Brain microvascular endothelial cell (primary cell): ENCODE data around the gene FLT3LG.
"Not testable (repeated sequence)": the region's sequence is repeated elsewhere in the genome, so short reads cannot be mapped to it uniquely, and the experiment has no call there.

ENCODE experiments used
- DNase-seq: peaks from one replicate; pipeline ENCODE4 v3.0.0-alpha.2; 2020
- H3K27ac ChIP-seq: fragments of 250-450 bp; sonication (Bioruptor Pico); 2 replicates; pipeline ENCODE4 v1.5.1; 2020; ENCODE audit warnings: mild to moderate bottlenecking, moderate library complexity
- H3K27me3 ChIP-seq: fragments of 250-450 bp; sonication (Bioruptor Pico); replicated peaks from 2 replicates; pipeline ENCODE4 v1.5.1; 2020; ENCODE audit warnings: mild to moderate bottlenecking
- H3K36me3 ChIP-seq: fragments of 250-450 bp; sonication (Bioruptor Pico); replicated peaks from 2 replicates; pipeline ENCODE4 v1.5.1; 2020; ENCODE audit warnings: mild to moderate bottlenecking
- H3K4me3 ChIP-seq: 2 replicates; pipeline ENCODE4 v1.5.1; 2011; ENCODE audit warnings: low read depth, mild to moderate bottlenecking, control low read depth, low read length, moderate library complexity
- CTCF ChIP-seq: IDR thresholded peaks from 2 replicates; pipeline ENCODE4 v1.5.1; 2011; ENCODE audit warnings: low read depth, mild to moderate bottlenecking, moderate library complexity, low read length, control low read depth, inconsistent platforms; ENCODE audit errors: missing control alignments
- in situ Hi-C: cut with HindIII; loops from 2 replicates; pipeline ENCODE4 v1.10.0; 2017; ENCODE audit warnings: low sequenced_read_pairs, low pct_ligation_motif_present

Gene FLT3LG

DNA sequence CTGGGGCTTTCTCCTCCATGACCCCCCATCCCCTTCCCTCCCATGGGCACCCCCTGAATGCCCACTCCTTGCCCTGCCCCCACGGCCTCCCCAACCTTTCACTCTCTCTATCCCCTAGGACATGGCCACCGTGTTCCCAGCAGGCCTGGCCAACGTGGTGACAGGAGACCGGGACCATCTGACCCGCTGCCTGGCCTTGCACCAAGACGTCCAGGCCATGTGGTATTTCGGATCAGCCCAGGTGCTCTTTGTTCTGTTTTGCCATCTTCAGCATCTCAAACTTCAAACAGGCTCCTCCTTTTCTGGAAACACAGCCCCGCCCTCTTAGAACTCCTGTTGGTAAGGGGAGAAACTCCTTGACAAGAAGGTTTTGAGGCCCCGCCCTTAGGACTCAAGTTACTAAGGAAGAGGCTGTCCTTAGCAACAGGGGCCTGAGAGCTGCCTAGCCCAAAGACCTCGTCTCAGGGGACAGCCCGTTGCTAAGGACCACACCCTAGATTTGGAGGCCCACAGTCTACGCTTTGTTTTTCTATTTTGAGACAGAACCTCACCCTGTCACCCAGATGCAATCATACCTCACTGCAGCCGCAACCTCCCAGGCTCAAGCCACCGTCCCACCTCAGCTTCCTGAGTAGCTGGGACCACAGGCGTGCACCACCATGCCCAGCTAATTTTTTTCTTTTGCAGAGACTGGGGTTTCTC is 5.1 kb upstream of the FLT3LG start:
- TF ChIP-seq CTCF, result no peak
- no peak overlapping the region for H3K4me3 ChIP-seq
- no peak for DNase-seq
- in situ Hi-C loops, result no loop called here
- H3K27ac ChIP-seq, result no peak overlapping the region
- no peaks in the 10 kb centered on the region for H3K27me3 ChIP-seq
- peaks cover 10% of the 10 kb centered on the region for H3K36me3 ChIP-seq

DNA sequence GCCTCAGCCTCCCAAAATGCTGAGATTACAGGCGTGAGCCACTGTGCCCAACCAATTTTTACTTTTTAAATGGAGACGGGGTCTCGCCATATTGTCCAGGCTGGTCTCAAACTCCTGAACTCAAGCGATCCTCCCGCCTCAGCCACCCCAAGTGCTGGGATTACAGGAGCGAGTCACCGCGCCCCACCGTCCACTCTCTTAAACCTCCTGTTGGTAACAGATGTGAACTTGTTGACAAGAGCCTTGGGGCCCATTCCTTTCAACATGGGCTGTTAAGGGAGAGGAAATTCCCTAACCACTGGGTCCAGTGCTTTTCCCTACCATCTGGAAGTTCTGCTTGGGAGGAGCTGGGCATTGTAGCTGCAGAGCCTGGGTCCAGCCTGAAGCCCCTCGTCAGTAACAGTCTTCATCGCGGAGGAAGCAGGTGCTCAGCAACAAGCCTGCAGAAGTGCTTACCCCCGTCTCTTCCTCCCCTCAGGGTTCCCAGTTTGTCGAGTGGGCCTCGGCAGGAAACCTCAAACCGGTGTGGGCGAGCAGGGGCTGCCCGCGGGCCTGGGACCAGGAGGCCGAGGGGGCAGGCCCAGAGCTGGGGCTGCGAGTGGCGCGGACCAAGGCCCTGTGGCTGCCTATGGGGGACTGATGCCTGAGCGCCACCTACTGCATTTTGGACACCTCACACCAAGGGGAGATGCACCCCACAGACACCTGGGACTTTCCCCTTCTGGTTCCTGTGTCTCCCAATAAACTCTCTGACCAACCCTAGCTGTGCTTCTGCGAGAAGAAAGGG is 4.0 kb upstream of the FLT3LG start:
- Histone ChIP-seq H3K27me3 (no peaks in the 10 kb centered on the region), H3K27ac (no peak overlapping the region), H3K4me3 (no peak overlapping the region), H3K36me3 (peaks cover 10% of the 10 kb centered on the region)
- peak; percentile 16 for TF ChIP-seq CTCF
- in situ Hi-C loops, result no loop called here
- DNase-seq, result no peak

DNA sequence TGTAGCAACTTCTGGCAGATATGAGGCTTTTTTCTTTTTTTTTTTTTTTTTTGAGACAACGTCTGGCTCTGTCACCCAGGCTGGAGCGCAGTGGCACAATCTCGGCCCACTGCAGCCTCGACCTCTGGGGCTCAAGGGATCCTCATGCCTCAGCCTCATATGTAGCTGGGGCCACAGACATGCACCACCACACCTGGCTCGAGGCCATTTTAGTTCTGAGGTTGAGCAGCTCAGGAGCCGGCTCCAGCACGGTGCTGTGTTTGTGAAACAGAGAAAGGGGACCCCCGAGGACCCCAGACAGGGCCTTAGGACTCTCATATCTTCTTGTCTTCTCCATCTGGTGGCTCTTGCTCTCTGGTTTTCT is 3.4 kb upstream of the FLT3LG start:
- no peak for DNase-seq
- Histone ChIP-seq H3K4me3 (no peak overlapping the region), H3K27me3 (no peaks in the 10 kb centered on the region), H3K36me3 (peaks cover 10% of the 10 kb centered on the region), H3K27ac (no peak overlapping the region)
- in situ Hi-C loops, result no loop called here
- no peak for TF ChIP-seq CTCF

- in situ Hi-C loops, result no loop called here
These were observed 1.1 kb upstream of the FLT3LG start for GRCh38 chr19:49472936-49473335.

GRCh38 chr19:49473501-49473867 is 531 bp upstream of the FLT3LG start:
- DNase-seq, in situ Hi-C loops, H3K27ac ChIP-seq, H3K36me3 ChIP-seq, H3K27me3 ChIP-seq: not testable (repeated sequence)
- H3K4me3 ChIP-seq, result peak overlapping the region; percentile 73

More at GRCh38 chr19:49472936-49473335, 1.1 kb upstream of the FLT3LG start:
- no peak for DNase-seq
- Histone ChIP-seq H3K27ac (no peak overlapping the region), H3K4me3 (no peak overlapping the region), H3K36me3 (peaks cover 6% of the 10 kb centered on the region), H3K27me3 (no peaks in the 10 kb centered on the region)
- no peak for TF ChIP-seq CTCF

DNA sequence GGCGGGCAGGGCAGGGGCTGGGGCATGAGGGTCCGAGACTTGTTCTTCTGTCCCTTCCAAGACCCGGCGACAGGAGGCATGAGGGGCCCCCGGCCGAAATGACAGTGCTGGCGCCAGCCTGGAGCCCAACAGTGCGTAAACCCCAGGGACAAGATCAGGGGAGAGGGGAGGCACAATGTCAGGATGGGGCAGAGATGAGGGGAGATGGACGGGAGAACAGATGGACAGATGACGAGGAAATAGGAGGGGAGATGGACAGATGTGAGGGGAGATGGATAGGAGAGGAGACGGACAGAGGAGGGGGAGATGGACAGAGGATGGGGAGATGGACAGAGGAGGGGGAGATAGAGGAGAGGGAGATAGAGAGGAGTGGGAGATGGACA is 518 bp downstream of the FLT3LG start:
- Histone ChIP-seq H3K36me3 (peaks cover 3% of the 10 kb centered on the region), H3K4me3 (peak overlapping the region; percentile 73), H3K27ac (no peak overlapping the region), H3K27me3 (no peaks in the 10 kb centered on the region)
- TF ChIP-seq CTCF, result no peak
- in situ Hi-C loops, result no loop called here
- DNase-seq, result no peak
